C4-2B (cell line): ENCODE results near the gene PCDHB13.

Experiments
- ZFX ChIP-seq: fragments of 450-650 bp; IDR thresholded peaks from 2 replicates; pipeline ENCODE4 v1.6.1; 2017
- TF ChIP-seq, protein P1 (sequence below): fragments of 450-650 bp; conservative IDR thresholded peaks from 2 replicates; pipeline ENCODE4 v1.5.1; 2017; ENCODE audit warnings: mild to moderate bottlenecking

DNA sequence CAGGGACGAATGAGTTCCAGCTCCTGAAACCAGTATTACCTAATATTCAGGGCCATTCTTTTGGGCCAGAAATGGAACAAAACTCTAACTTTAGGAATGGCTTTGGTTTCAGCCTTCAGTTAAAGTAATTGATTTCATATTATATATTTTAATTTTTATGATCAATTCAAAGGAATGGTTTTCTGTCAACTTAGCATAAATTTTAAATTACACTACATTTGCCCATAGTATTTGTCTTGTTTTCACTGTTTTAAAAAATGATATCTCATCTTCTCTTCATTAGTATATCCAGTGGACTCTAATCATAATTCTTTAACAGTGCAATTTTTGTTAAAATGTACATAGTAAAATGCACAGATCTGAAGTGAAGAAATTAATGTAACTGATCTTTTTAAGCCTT, 33.4 kb upstream of the PCDHB13 start:
- TF ChIP-seq, protein P1, sequence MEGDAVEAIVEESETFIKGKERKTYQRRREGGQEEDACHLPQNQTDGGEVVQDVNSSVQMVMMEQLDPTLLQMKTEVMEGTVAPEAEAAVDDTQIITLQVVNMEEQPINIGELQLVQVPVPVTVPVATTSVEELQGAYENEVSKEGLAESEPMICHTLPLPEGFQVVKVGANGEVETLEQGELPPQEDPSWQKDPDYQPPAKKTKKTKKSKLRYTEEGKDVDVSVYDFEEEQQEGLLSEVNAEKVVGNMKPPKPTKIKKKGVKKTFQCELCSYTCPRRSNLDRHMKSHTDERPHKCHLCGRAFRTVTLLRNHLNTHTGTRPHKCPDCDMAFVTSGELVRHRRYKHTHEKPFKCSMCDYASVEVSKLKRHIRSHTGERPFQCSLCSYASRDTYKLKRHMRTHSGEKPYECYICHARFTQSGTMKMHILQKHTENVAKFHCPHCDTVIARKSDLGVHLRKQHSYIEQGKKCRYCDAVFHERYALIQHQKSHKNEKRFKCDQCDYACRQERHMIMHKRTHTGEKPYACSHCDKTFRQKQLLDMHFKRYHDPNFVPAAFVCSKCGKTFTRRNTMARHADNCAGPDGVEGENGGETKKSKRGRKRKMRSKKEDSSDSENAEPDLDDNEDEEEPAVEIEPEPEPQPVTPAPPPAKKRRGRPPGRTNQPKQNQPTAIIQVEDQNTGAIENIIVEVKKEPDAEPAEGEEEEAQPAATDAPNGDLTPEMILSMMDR = no peak
- TF ChIP-seq ZFX = no peak
